ENCODE results near the gene CACNA1F.

DNA sequence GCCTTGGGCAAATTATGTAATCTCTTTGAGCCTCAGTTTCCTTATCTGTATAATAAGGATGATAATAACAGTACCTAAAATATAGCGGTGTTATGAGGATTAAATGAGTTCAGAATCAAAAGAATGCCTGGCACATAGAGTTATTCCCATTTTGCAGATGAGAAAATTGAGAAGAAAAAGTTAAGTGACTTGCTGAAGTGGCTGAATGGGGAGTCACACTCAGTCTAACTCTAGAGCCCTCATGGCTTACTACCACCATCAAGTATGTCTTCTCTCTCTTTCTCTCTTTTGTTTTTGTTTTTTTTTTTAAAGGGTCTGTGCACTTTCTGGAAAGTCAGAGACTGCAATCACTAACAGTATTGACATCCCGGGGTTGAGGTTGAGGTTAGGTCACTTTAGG lies 615 bp downstream of the CACNA1F start:
- no peak for TF ChIP-seq POLR2A (IDR thresholded peaks at IDR 0.05)
- TF ChIP-seq, protein P1, sequence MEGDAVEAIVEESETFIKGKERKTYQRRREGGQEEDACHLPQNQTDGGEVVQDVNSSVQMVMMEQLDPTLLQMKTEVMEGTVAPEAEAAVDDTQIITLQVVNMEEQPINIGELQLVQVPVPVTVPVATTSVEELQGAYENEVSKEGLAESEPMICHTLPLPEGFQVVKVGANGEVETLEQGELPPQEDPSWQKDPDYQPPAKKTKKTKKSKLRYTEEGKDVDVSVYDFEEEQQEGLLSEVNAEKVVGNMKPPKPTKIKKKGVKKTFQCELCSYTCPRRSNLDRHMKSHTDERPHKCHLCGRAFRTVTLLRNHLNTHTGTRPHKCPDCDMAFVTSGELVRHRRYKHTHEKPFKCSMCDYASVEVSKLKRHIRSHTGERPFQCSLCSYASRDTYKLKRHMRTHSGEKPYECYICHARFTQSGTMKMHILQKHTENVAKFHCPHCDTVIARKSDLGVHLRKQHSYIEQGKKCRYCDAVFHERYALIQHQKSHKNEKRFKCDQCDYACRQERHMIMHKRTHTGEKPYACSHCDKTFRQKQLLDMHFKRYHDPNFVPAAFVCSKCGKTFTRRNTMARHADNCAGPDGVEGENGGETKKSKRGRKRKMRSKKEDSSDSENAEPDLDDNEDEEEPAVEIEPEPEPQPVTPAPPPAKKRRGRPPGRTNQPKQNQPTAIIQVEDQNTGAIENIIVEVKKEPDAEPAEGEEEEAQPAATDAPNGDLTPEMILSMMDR (IDR thresholded peaks at IDR 0.05) = no peak

Measured in thyroid gland (tissue), 4 donors.